ENCODE data around the gene B9D1. TPM values are rescaled to one million over a fixed set of nuclear protein-coding genes. Genes with fewer than 3 reads are reported as not detected.

Gene B9D1
- total RNA-seq, 4 donors from 2014 or later, result 4.6 to 25.1 (median 10.5) TPM

DNA sequence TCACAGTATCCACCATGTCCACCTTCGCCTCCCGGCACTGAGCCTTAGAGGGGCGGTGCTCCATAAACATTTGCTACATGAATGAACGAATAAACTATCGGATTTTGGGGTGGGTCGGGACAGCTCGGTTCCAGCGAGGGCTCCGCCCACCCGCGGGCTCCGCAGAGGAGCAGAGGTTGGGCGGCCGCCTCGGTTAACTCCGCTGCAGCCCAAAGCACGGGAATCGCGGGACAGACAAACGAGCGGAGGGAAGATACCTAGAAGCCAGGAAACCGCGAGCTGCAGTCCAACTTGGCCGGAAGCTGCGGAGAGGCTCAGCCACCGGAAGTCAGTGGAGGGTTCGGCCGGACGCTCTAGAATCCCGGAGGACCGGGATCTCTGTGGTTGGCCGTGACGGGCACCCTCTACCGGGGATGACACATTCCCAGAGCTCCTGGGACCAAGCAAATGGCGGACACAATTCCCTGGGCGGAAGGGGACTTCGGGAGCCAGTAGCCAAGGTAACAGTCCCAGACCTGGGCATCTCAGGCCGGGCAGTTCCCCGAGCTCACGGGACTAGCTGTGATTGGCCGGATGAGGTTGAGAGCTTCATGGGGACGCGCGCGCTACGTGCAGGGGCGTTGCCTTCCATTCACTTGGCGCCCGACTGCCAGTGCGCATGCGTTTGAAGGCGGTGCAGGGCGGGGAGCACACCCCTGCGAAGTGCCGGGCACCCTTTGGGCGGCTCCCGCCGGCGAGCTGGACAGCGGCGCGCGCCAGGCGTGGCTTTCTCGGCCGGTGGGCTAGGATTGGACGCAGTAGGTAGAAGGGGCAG, 15.3 kb upstream of the B9D1 start:
- TF ChIP-seq, protein P1, sequence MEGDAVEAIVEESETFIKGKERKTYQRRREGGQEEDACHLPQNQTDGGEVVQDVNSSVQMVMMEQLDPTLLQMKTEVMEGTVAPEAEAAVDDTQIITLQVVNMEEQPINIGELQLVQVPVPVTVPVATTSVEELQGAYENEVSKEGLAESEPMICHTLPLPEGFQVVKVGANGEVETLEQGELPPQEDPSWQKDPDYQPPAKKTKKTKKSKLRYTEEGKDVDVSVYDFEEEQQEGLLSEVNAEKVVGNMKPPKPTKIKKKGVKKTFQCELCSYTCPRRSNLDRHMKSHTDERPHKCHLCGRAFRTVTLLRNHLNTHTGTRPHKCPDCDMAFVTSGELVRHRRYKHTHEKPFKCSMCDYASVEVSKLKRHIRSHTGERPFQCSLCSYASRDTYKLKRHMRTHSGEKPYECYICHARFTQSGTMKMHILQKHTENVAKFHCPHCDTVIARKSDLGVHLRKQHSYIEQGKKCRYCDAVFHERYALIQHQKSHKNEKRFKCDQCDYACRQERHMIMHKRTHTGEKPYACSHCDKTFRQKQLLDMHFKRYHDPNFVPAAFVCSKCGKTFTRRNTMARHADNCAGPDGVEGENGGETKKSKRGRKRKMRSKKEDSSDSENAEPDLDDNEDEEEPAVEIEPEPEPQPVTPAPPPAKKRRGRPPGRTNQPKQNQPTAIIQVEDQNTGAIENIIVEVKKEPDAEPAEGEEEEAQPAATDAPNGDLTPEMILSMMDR (IDR thresholded peaks at IDR 0.05; ENCODE audit: low read depth), result no peak

GRCh38 chr17:19376811-19377210, 14.3 kb upstream of the B9D1 start:
- TF ChIP-seq, protein P1 (IDR thresholded peaks at IDR 0.05; ENCODE audit: low read depth), result no peak

GRCh38 chr17:19375732-19376131, 13.2 kb upstream of the B9D1 start:
- TF ChIP-seq, protein P1 (IDR thresholded peaks at IDR 0.05; ENCODE audit: low read depth), result no peak

- TF ChIP-seq, protein P1 (IDR thresholded peaks at IDR 0.05; ENCODE audit: low read depth), result no peak
These were observed 11.6 kb upstream of the B9D1 start for GRCh38 chr17:19374136-19374535.

DNA sequence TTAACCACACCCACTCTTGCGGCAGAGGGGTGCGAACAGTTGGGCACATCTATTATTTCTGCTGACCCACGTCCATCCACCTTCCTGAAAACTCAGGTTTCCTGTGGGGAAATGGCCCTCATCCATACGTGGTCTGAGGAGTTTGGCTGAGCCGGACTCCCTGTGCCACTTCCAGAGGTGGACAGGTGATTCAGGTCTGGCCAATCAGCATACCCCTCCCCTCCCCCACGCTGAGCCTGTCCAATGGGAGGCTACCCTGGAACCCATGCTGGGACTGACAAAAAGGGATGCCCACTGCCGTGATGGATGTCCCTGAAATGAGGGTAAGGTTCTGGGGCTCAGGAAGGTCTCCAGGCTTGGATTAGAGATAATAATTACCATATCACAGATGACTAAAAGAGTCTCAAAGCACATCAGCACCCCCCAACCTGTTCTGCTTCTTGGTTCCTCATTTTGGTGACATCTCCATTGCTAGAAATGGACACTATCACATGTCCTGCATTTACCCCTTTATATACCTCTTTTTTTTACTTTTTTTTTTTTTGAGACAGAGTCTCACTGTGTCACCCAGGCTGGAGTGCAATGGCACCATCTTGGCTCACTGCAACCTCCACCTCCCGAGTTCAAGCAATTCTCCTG, 10.5 kb upstream of the B9D1 start:
- TF ChIP-seq, protein P1 (IDR thresholded peaks at IDR 0.05; ENCODE audit: low read depth), result no peak

DNA sequence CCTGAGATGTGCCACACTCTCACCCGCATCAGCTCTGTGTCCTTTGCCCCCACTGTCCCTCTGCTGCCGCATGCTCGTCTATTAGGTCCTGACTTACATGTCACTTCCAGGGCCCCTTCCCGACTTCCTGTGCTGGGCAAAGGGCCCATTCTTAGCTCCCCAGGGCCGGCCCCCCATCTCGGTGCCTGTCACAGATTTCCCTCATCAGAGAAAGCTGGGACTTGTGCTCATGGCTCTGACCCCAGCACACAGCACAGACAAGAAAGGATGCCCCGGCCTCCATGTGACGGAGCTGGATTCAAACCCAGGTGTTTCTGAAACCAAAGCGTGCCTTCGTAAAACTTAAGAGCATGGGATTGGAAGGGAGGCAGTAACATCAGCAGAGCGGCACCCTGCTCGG, 9.9 kb upstream of the B9D1 start:
- TF ChIP-seq, protein P1 (IDR thresholded peaks at IDR 0.05; ENCODE audit: low read depth), result no peak

DNA sequence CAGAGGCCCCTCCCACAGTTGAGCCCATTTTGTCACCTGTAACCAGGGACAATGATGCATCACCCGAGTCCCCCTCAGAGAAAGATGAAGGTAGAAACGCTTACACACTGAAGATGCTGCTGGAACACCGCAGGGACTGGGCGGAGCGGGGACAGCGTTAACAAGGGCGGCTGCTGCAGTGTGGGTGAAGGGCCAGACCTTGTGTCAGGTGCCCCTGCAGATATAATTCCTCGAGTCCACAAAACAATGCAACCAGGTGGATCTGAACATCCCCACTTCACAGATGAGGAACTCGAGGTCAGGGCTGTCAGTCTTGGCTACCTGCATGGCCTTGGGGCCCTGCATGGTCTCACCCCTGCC, 9.5 kb upstream of the B9D1 start:
- TF ChIP-seq, protein P1 (IDR thresholded peaks at IDR 0.05; ENCODE audit: low read depth), result no peak

All from subcutaneous adipose tissue (tissue), 4 donors.